GM12878 (cell line): Measurements from ENCODE around the gene LAD1. TPM values are rescaled to one million over a fixed set of nuclear protein-coding genes. Genes with fewer than 3 reads are reported as not detected.

Source experiments
- ATAC-seq: fragments of 200-7000 bp; cut with Tn5 transposase; 3 replicates; pipeline ENCODE4 v1.9.1; 2020; ENCODE audit warnings: mild to moderate bottlenecking, moderate library complexity
- BruUV-seq: library from RNA; stranded (reverse); fragments of 400-500 nt; replicated peaks from 2 replicates; lab custom pipeline; 2021; lab: Mats Ljungman, UMichigan
- CTCF ChIA-PET: fragments of 300-600 bp; sonication (Branson Sonifier 250); formaldehyde crosslinking; extraction: SDS; loops from one replicate; lab custom pipeline; 2021; ENCODE audit warnings: inconsistent platforms; lab: Yijun Ruan, JAX
- POLR2A ChIA-PET: fragments of 350-600 bp; formaldehyde crosslinking; extraction: SDS; loops from one replicate; lab custom pipeline; 2021; ENCODE audit warnings: inconsistent platforms; lab: Charles Lee
- RAD21 ChIA-PET: fragments of 300-600 bp; sonication (Branson Sonifier 250); formaldehyde crosslinking; loops from one replicate; lab custom pipeline; 2023; ENCODE audit warnings: antibody characterized with exemption; ENCODE audit not compliant: unreplicated experiment; lab: Charles Lee
- SMC1A ChIA-PET: fragments of 300-600 bp; sonication (Branson Sonifier 250); formaldehyde crosslinking; loops from one replicate; lab custom pipeline; 2023; ENCODE audit not compliant: unreplicated experiment, uncharacterized antibody; lab: Charles Lee
- DNase-seq: peaks from one replicate; pipeline ENCODE4 v3.0.0-alpha.2; 2011; ENCODE audit warnings: low read depth, low spot score
- FAIRE-seq: peaks from 3 replicates; lab custom pipeline; 2011; peaks lifted over from hg19 to GRCh38; lab: Jason Lieb, UNC
- H2AFZ ChIP-seq: 2 replicates; pipeline ENCODE4 v1.6.0; 2011; ENCODE audit warnings: low read depth, low read length, control low read depth; ENCODE audit not compliant: control insufficient read depth
- H3K27ac ChIP-seq: 2 replicates; pipeline ENCODE4 v1.5.1; 2011; ENCODE audit warnings: control low read depth; ENCODE audit not compliant: control insufficient read depth, insufficient read depth
- H3K27me3 ChIP-seq, 2 experiments: replicated peaks in 1 of 2; 2 replicates each; pipeline versions ENCODE4 v1.6.0 to v1.6.1; 2011; ENCODE audit warnings: low read length in 1 of 2; ENCODE audit not compliant: control insufficient read depth in 2 of 2, insufficient read depth in 2 of 2
- H3K36me3 ChIP-seq, 2 experiments: 2 replicates each; pipeline ENCODE4 v1.5.1; 2011; ENCODE audit warnings: low read length in 1 of 2; ENCODE audit not compliant: control insufficient read depth in 2 of 2, insufficient read depth in 2 of 2
- H3K4me1 ChIP-seq: 2 replicates; pipeline ENCODE4 v1.6.1; 2011; ENCODE audit warnings: mild to moderate bottlenecking, low read length, moderate library complexity, mixed read lengths; ENCODE audit not compliant: control insufficient read depth, insufficient read depth
- H3K4me2 ChIP-seq: 2 replicates; pipeline ENCODE4 v1.6.0; 2011; ENCODE audit warnings: control low read depth; ENCODE audit not compliant: control insufficient read depth, insufficient read depth
- H3K4me3 ChIP-seq: fragments of 200-600 bp; sonication (generic); 2 replicates; pipeline ENCODE4 v1.5.1; 2016
- H3K79me2 ChIP-seq: 2 replicates; pipeline ENCODE4 v1.6.0; 2011; ENCODE audit warnings: low read length; ENCODE audit not compliant: control insufficient read depth, insufficient read depth
- H3K9ac ChIP-seq: 2 replicates; pipeline ENCODE4 v1.8.0; 2011; ENCODE audit warnings: low read length, control low read depth, mixed read lengths; ENCODE audit not compliant: control insufficient read depth, insufficient read depth
- H3K9me3 ChIP-seq: replicated peaks from 3 replicates; pipeline ENCODE4 v1.5.1; 2011; ENCODE audit warnings: mild to moderate bottlenecking, low read length; ENCODE audit not compliant: control insufficient read depth, insufficient read depth
- H4K20me1 ChIP-seq: 2 replicates; pipeline ENCODE4 v1.6.0; 2011; ENCODE audit not compliant: control insufficient read depth, insufficient read depth
- POLR2AphosphoS5 ChIP-seq: IDR thresholded peaks from 2 replicates; pipeline ENCODE4 v1.6.1; 2011; ENCODE audit warnings: mild to moderate bottlenecking, low read length, inconsistent platforms
- WGBS: methylation state at CpG from one replicate; pipeline ENCODE4 v1.1.6; 2016; ENCODE audit warnings: low lambda C conversion rate; ENCODE audit not compliant: insufficient replicate concordance, insufficient coverage; ENCODE audit errors: missing lambda C conversion rate; 5-methylcytosine and 5-hydroxymethylcytosine counted together
- in situ Hi-C: fragments of 300-500 bp; cut with MboI; formaldehyde crosslinking; loops from 9 replicates; pipeline ENCODE4 v1.14.3; 2018; ENCODE audit warnings: mixed read lengths
- intact Hi-C: fragments of 100-400 bp; cut with micrococcal nuclease; formaldehyde crosslinking; loops from one replicate; pipeline ENCODE4 v1.14.2; 2022; ENCODE audit not compliant: unreplicated experiment
- polyA plus RNA-seq, 11 experiments: library from polyadenylated mRNA; depleted of rRNA in 4 of 11; unstranded in 6 of 11; stranded (reverse) in 5 of 11; fragments of >200 nt; fragmentation: Nextera tagmentation in 4 of 11; fragmentation: Illumina TruSeq in 1 of 11; extraction: Ambion mirVana in 4 of 11; extraction: Trizol in 1 of 11; gene quantifications; 1 replicate in 1 of 11; 2 replicates in 10 of 11; pipeline versions ENCODE4 v1.2.1 to v1.2.3, GENCODE V29; 2011 to 2016; ENCODE audit warnings: inconsistent platforms in 2 of 11, missing spikeins in 2 of 11, low read depth in 1 of 11
- total RNA-seq, 4 experiments: library from RNA; depleted of rRNA in 3 of 4; stranded (reverse); fragments of >200 nt in 3 of 4; fragmentation: Illumina TruSeq in 1 of 4; extraction: Trizol in 1 of 4; gene quantifications; 2 replicates each; pipeline versions ENCODE4 v1.2.1 to v1.2.3, GENCODE V29; 2013 to 2021
- TF ChIP-seq, protein P1 (sequence below): fragments of 450-650 bp; IDR thresholded peaks from 2 replicates; pipeline ENCODE4 v1.6.1; 2017; ENCODE audit warnings: low read depth, mild to moderate bottlenecking, moderate library complexity
- TF ChIP-seq, protein P2 (sequence below): fragments of 450-650 bp; IDR thresholded peaks from 2 replicates; pipeline ENCODE4 v1.6.1; 2017; ENCODE audit warnings: antibody characterized with exemption, mild to moderate bottlenecking, moderate library complexity

Gene LAD1
- total and polyA plus RNA-seq, 10 of the 15 experiments (the other 5 are each of a cell fraction or from before 2014, with no cell fraction given): 0.05 to 0.48 (median 0.32) TPM; not detected in 3

DNA sequence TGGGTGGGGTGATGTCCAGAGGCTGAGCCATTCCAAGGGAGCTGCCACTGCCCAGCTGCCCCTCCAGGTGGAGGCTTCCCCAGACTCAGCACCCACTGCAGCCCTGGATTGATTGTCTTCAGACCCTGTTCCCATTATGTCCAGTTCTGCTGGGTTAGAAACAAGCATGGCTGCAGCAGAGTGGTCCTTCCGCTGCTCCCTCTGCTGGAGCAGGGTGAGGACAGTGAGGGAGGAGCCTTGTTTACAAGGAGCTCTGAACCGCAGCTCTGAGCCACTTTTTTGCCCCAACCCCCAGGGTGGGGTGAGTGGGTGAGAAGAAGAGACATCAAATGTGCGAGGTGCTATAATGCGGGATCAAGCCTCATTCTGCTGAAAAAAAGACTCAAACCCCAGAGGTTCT is 24.0 kb downstream of the LAD1 start:
- in situ Hi-C loops: no loop called here
- H3K4me2 ChIP-seq: no peak overlapping the region
- FAIRE-seq (no peak), DNase-seq (no peak), ATAC-seq (no peak)
- no peaks in the 10 kb centered on the region for H3K4me1 ChIP-seq
- no peaks in the 10 kb centered on the region; the same call in 1 of the 2 replicates for H4K20me1 ChIP-seq
- peaks cover 0 to 4% of the 10 kb centered on the region in 2 experiments; a peak in 3 of 4 replicates for H3K27me3 ChIP-seq
- intact Hi-C loops: no loop called here
- no peak overlapping the region for H3K27ac ChIP-seq
- no peak overlapping the region for H2AFZ ChIP-seq
- no peak overlapping the region for H3K4me3 ChIP-seq
- BruUV-seq: no TSS peak
- no peaks in the 10 kb centered on the region for H3K79me2 ChIP-seq
- CTCF ChIA-PET: interaction anchor here (1.0 to 2.2 kb wide), 6 partner anchors 9 to 61 kb away, joined by 3 to 8 read pairs (median 5); no protein-coding TSS in a partner anchor
- TF ChIP-seq, protein P1, sequence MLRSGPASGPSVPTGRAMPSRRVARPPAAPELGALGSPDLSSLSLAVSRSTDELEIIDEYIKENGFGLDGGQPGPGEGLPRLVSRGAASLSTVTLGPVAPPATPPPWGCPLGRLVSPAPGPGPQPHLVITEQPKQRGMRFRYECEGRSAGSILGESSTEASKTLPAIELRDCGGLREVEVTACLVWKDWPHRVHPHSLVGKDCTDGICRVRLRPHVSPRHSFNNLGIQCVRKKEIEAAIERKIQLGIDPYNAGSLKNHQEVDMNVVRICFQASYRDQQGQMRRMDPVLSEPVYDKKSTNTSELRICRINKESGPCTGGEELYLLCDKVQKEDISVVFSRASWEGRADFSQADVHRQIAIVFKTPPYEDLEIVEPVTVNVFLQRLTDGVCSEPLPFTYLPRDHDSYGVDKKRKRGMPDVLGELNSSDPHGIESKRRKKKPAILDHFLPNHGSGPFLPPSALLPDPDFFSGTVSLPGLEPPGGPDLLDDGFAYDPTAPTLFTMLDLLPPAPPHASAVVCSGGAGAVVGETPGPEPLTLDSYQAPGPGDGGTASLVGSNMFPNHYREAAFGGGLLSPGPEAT: no peak
- no peak for TF ChIP-seq POLR2AphosphoS5
- TF ChIP-seq, protein P2, sequence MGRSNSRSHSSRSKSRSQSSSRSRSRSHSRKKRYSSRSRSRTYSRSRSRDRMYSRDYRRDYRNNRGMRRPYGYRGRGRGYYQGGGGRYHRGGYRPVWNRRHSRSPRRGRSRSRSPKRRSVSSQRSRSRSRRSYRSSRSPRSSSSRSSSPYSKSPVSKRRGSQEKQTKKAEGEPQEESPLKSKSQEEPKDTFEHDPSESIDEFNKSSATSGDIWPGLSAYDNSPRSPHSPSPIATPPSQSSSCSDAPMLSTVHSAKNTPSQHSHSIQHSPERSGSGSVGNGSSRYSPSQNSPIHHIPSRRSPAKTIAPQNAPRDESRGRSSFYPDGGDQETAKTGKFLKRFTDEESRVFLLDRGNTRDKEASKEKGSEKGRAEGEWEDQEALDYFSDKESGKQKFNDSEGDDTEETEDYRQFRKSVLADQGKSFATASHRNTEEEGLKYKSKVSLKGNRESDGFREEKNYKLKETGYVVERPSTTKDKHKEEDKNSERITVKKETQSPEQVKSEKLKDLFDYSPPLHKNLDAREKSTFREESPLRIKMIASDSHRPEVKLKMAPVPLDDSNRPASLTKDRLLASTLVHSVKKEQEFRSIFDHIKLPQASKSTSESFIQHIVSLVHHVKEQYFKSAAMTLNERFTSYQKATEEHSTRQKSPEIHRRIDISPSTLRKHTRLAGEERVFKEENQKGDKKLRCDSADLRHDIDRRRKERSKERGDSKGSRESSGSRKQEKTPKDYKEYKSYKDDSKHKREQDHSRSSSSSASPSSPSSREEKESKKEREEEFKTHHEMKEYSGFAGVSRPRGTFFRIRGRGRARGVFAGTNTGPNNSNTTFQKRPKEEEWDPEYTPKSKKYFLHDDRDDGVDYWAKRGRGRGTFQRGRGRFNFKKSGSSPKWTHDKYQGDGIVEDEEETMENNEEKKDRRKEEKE: no peak
- POLR2A ChIA-PET: no interaction called here
- H3K9ac ChIP-seq: no peak overlapping the region
- WGBS: 31% methylated on average over 4 of the region's 4 CpGs
- RAD21 ChIA-PET: interaction anchor here (1.6 kb wide), 1 partner anchor 35 kb away, joined by 3 read pairs; no protein-coding TSS in a partner anchor
- H3K36me3 ChIP-seq: no peaks in the 10 kb centered on the region
- H3K9me3 ChIP-seq: no peaks in the 10 kb centered on the region
- SMC1A ChIA-PET: no interaction called here
